Hepatocyte (in vitro differentiated cells): ENCODE measurements around the gene CSNK2A1. TPM values are rescaled to one million over a fixed set of nuclear protein-coding genes. Genes with fewer than 3 reads are reported as not detected.
"Not testable (repeated sequence)": the region's sequence is repeated elsewhere in the genome, so short reads cannot be mapped to it uniquely, and the experiment has no call there.

ENCODE experiments used
- DNase-seq: peaks from one replicate; pipeline ENCODE4 v3.0.0-alpha.2; 2016; ENCODE audit warnings: low spot score
- H2AFZ ChIP-seq: fragments of 200-600 bp; sonication (generic); 2 replicates; pipeline ENCODE4 v1.6.0; 2016; ENCODE audit warnings: antibody characterized with exemption, mild to moderate bottlenecking
- H3K27ac ChIP-seq: fragments of 200-600 bp; sonication (generic); 2 replicates; pipeline ENCODE4 v1.5.1; 2016; ENCODE audit warnings: mild to moderate bottlenecking
- H3K27me3 ChIP-seq: fragments of 200-600 bp; sonication (generic); 2 replicates; pipeline ENCODE4 v1.6.1; 2016
- H3K36me3 ChIP-seq: fragments of 200-600 bp; sonication (generic); replicated peaks from 2 replicates; pipeline ENCODE4 v1.5.1; 2016; ENCODE audit warnings: low read depth; ENCODE audit not compliant: insufficient read depth
- H3K4me1 ChIP-seq: fragments of 200-600 bp; sonication (generic); 2 replicates; pipeline ENCODE4 v1.5.1; 2016; ENCODE audit warnings: mild to moderate bottlenecking, moderate library complexity; ENCODE audit not compliant: insufficient read depth
- H3K4me2 ChIP-seq: fragments of 200-600 bp; sonication (generic); 2 replicates; pipeline ENCODE4 v1.6.0; 2016
- H3K4me3 ChIP-seq: fragments of 200-600 bp; sonication (generic); 2 replicates; pipeline ENCODE4 v1.5.1; 2016; ENCODE audit warnings: mild to moderate bottlenecking
- H3K79me2 ChIP-seq: fragments of 200-600 bp; sonication (generic); 2 replicates; pipeline ENCODE4 v1.6.0; 2017; ENCODE audit warnings: mild to moderate bottlenecking
- H3K9me2 ChIP-seq: fragments of 200-600 bp; sonication (generic); replicated peaks from 2 replicates; pipeline ENCODE4 v1.6.0; 2017; ENCODE audit warnings: mild to moderate bottlenecking; ENCODE audit not compliant: insufficient read depth
- H3K9me3 ChIP-seq: fragments of 200-600 bp; sonication (generic); 2 replicates; pipeline ENCODE4 v1.5.1; 2016; ENCODE audit warnings: low read depth, mild to moderate bottlenecking
- H4K20me1 ChIP-seq: fragments of 200-600 bp; sonication (generic); 2 replicates; pipeline ENCODE4 v1.6.0; 2016; ENCODE audit warnings: mild to moderate bottlenecking; ENCODE audit not compliant: insufficient read depth, poor library complexity, severe bottlenecking
- CTCF ChIP-seq: fragments of 200-600 bp; sonication (generic); IDR thresholded peaks from 2 replicates; pipeline ENCODE4 v1.5.1; 2016; ENCODE audit warnings: antibody characterized with exemption, mild to moderate bottlenecking; ENCODE audit not compliant: poor library complexity
- EZH2 ChIP-seq: fragments of 200-600 bp; sonication (generic); IDR thresholded peaks from 2 replicates; pipeline ENCODE4 v1.6.1; 2016; ENCODE audit warnings: antibody characterized with exemption, mild to moderate bottlenecking, borderline replicate concordance
- EZH2phosphoT487 ChIP-seq: fragments of 200-600 bp; sonication (generic); IDR thresholded peaks from one replicate; pipeline ENCODE4 v1.6.1; 2018; ENCODE audit warnings: antibody characterized with exemption, mild to moderate bottlenecking, low read depth, moderate library complexity; ENCODE audit not compliant: unreplicated experiment, severe bottlenecking
- WGBS: methylation state at CpG from one replicate; pipeline ENCODE4 v1.1.6; 2016; ENCODE audit warnings: low lambda C conversion rate; ENCODE audit errors: missing lambda C conversion rate; 5-methylcytosine and 5-hydroxymethylcytosine counted together
- polyA plus RNA-seq: library from polyadenylated mRNA; unstranded; fragments of >200 nt; fragmentation: Nextera tagmentation; extraction: Ambion mirVana; gene quantifications from 2 replicates; pipeline ENCODE4 v1.2.1, GENCODE V29; 2016
- total RNA-seq: library from RNA; depleted of rRNA; stranded (reverse); fragments of >200 nt; gene quantifications from 2 replicates; pipeline ENCODE4 v1.2.3, GENCODE V29; 2014

Gene CSNK2A1
- total and polyA plus RNA-seq, 2 experiments from 2014 or later: 65.6 to 173 TPM

GRCh38 chr20:510328-511057, 33.1 kb downstream of the CSNK2A1 start:
- Histone ChIP-seq H3K27ac (peak overlapping the region; percentile 49), H3K79me2 (peaks cover 100% of the 10 kb centered on the region), H4K20me1 (peaks cover 89% of the 10 kb centered on the region)
- not testable (repeated sequence) for H3K27me3 ChIP-seq, H3K4me1 ChIP-seq, H3K36me3 ChIP-seq, H3K4me3 ChIP-seq, H3K4me2 ChIP-seq, H3K9me3 ChIP-seq, H3K9me2 ChIP-seq, H2AFZ ChIP-seq
- WGBS: 88% methylated on average over 9 of the region's 9 CpGs
- TF ChIP-seq CTCF: peak; percentile 18
- peak; percentile 8 for DNase-seq

DNA sequence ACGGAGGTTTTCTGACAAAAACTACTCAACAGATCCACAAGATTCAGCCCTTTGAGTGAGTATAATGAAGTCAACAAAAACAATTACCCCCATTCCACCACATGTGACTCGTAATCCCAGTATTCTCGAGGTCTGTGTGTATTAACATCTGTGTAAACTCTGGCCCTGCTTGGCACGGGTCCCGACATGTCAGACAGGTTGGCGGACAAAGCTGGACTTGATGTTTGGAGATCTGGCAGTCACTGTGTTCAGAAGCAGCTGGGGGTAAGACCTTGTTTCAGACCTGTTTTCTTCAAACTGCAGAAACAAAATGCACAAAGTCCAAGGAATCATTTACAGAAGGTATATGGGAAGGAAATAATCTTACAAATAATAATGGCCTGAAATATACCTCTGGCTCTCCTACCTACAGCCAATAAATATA, 35.2 kb downstream of the CSNK2A1 start:
- H3K4me3 ChIP-seq, DNase-seq, H3K36me3 ChIP-seq, H3K9me2 ChIP-seq, H3K4me1 ChIP-seq, H3K4me2 ChIP-seq, H3K9me3 ChIP-seq, H3K27me3 ChIP-seq, H2AFZ ChIP-seq: not testable (repeated sequence)
- H4K20me1 ChIP-seq: peaks cover 78% of the 10 kb centered on the region
- H3K27ac ChIP-seq: peak overlapping the region; percentile 37
- WGBS: 68% methylated on average over 6 of the region's 6 CpGs
- H3K79me2 ChIP-seq: peaks cover 92% of the 10 kb centered on the region

- Histone ChIP-seq H3K4me3 (no peak overlapping the region), H3K9me2 (no peaks in the 10 kb centered on the region), H3K9me3 (no peaks in the 10 kb centered on the region), H3K4me1 (peaks cover 7% of the 10 kb centered on the region), H3K4me2 (no peak overlapping the region), H4K20me1 (peaks cover 72% of the 10 kb centered on the region), H3K27ac (peak overlapping the region; percentile 37), H3K79me2 (peaks cover 90% of the 10 kb centered on the region), H3K36me3 (peaks cover 2% of the 10 kb centered on the region), H2AFZ (no peak overlapping the region), H3K27me3 (no peaks in the 10 kb centered on the region)
- no peak for DNase-seq
- TF ChIP-seq EZH2phosphoT487 (no peak), EZH2 (no peak), CTCF (no peak)
- 82% methylated on average over 7 of the region's 7 CpGs for WGBS
Observed at GRCh38 chr20:507761-508332, 35.7 kb downstream of the CSNK2A1 start.

GRCh38 chr20:507006-507758, 36.4 kb downstream of the CSNK2A1 start:
- peaks cover 7% of the 10 kb centered on the region for H3K4me1 ChIP-seq
- no peak overlapping the region for H2AFZ ChIP-seq
- no peaks in the 10 kb centered on the region for H3K9me3 ChIP-seq
- no peaks in the 10 kb centered on the region for H3K9me2 ChIP-seq
- H3K4me2 ChIP-seq: no peak overlapping the region
- TF ChIP-seq EZH2phosphoT487 (no peak), CTCF (no peak), EZH2 (no peak)
- H3K27me3 ChIP-seq: no peaks in the 10 kb centered on the region
- H3K79me2 ChIP-seq: peaks cover 84% of the 10 kb centered on the region
- H4K20me1 ChIP-seq: peaks cover 66% of the 10 kb centered on the region
- H3K27ac ChIP-seq: peak overlapping the region; percentile 37
- no peak overlapping the region for H3K4me3 ChIP-seq
- 95% methylated on average over 7 of the region's 7 CpGs for WGBS
- peaks cover 2% of the 10 kb centered on the region for H3K36me3 ChIP-seq
- no peak for DNase-seq
